Non-pigmented ciliary epithelial cell (primary cell): ENCODE measurements around the gene ARAP3.
A peak's percentile ranks its signal among the peaks of the same experiment; 100 is the strongest.

Source experiments
- DNase-seq: peaks from one replicate; pipeline ENCODE4 v3.0.0-alpha.2; 2010; ENCODE audit warnings: low read depth

ARAP3 gene

GRCh38 chr5:141641634-141642267, 40.3 kb downstream of the ARAP3 start:
- DNase-seq, result peak; percentile 56

GRCh38 chr5:141640698-141641097, 41.3 kb downstream of the ARAP3 start:
- no peak for DNase-seq

- DNase-seq, result no peak
These were observed 42.0 kb downstream of the ARAP3 start for GRCh38 chr5:141640051-141640415.

GRCh38 chr5:141639357-141640050, 42.5 kb downstream of the ARAP3 start:
- no peak for DNase-seq

- DNase-seq, result no peak
These were observed 43.3 kb downstream of the ARAP3 start for GRCh38 chr5:141638771-141639170.

GRCh38 chr5:141637767-141638419, 44.1 kb downstream of the ARAP3 start:
- no peak for DNase-seq

- DNase-seq, result no peak
These were observed 44.8 kb downstream of the ARAP3 start for GRCh38 chr5:141637123-141637766.

- DNase-seq, result peak; percentile 50
These were observed 45.5 kb downstream of the ARAP3 start, which contains the start of the genes HDAC3 and RELL2 for GRCh38 chr5:141636413-141637122. TSS of gene HDAC3 (minus strand) at chr5:141636849. CDS start at chr5:141636790, 59 bp downstream. TSS of gene RELL2 (plus strand) at chr5:141636997. CDS start at chr5:141638226, 1,229 bp downstream.

- no peak for DNase-seq
These were observed 46.0 kb downstream of the ARAP3 start for GRCh38 chr5:141636106-141636412.

- no peak for DNase-seq
These were observed 46.4 kb downstream of the ARAP3 start for GRCh38 chr5:141635646-141636045.

- DNase-seq, result no peak
These were observed 47.3 kb downstream of the ARAP3 start for GRCh38 chr5:141634720-141635119.

GRCh38 chr5:141633871-141634561, 48.0 kb downstream of the ARAP3 start:
- no peak for DNase-seq

GRCh38 chr5:141632650-141633049, 49.4 kb downstream of the ARAP3 start:
- no peak for DNase-seq

- DNase-seq, result no peak
These were observed 51.4 kb downstream of the ARAP3 start for GRCh38 chr5:141630570-141631140.

- DNase-seq, result no peak
These were observed 53.7 kb downstream of the ARAP3 start for GRCh38 chr5:141628175-141628788.

- DNase-seq, result no peak
These were observed 58.4 kb downstream of the ARAP3 start for GRCh38 chr5:141623611-141624010.

GRCh38 chr5:141623186-141623585, 58.8 kb downstream of the ARAP3 start:
- DNase-seq, result no peak

- DNase-seq, result peak; percentile 73
These were observed 63.1 kb downstream of the ARAP3 start, which contains the start of gene DIAPH1 for GRCh38 chr5:141618804-141619554. TSS of gene DIAPH1 (minus strand) at chr5:141619000. CDS start at chr5:141618914, 86 bp downstream.

- DNase-seq, result no peak
These were observed 63.8 kb downstream of the ARAP3 start for GRCh38 chr5:141618030-141618803.
